Mucosa of descending colon (tissue), 3 donors: ENCODE data around the gene LARGE1. TPM values are rescaled to one million over a fixed set of nuclear protein-coding genes. Genes with fewer than 3 reads are reported as not detected.

Experiments
- ATAC-seq: fragments of 200-7000 bp; cut with Tn5 transposase; one replicate; pipeline ENCODE4 v1.9.1; 2020; ENCODE audit warnings: mild to moderate bottlenecking, moderate library complexity
- DNase-seq, 3 donors: peaks; one replicate each; pipeline ENCODE4 v3.0.0-alpha.2; 2020
- H3K36me3 ChIP-seq: fragments of 200-600 bp; one replicate; pipeline ENCODE4 v1.8.0; 2021; ENCODE audit warnings: low read depth, mild to moderate bottlenecking
- H3K4me1 ChIP-seq: fragments of 200-600 bp; one replicate; pipeline ENCODE4 v1.8.0; 2021; ENCODE audit warnings: low read depth, mild to moderate bottlenecking
- H3K4me3 ChIP-seq: fragments of 200-600 bp; one replicate; pipeline ENCODE4 v1.8.0; 2021; ENCODE audit warnings: mild to moderate bottlenecking
- H3K9me3 ChIP-seq: fragments of 200-600 bp; one replicate; pipeline ENCODE4 v1.8.0; 2021; ENCODE audit warnings: mild to moderate bottlenecking
- intact Hi-C, 2 donors: fragments of 100-400 bp; cut with DNase I in 1 of 2; cut with micrococcal nuclease in 1 of 2; formaldehyde crosslinking; loops; one replicate each; pipeline versions ENCODE4 v1.11.0 to v1.11.1; 2022; cut with DNase I, micrococcal nuclease
- total RNA-seq, 3 donors: library from RNA; stranded (reverse); fragmentation: NEBNext Ultra II Directional in 2 of 3; extraction: Animal tissue kit (Norgen Biotek cat#: 25700) in 2 of 3; gene quantifications; one replicate each; pipeline versions ENCODE4 v1.2.1 to v1.2.4, GENCODE V29; 2021 to 2023
- TF ChIP-seq, protein P1 (sequence below): fragments of 200-600 bp; IDR thresholded peaks from one replicate; pipeline ENCODE4 v1.8.0; 2022; ENCODE audit warnings: antibody characterized with exemption, mild to moderate bottlenecking
- donor health status: DM: no; HTN: no; CAD: no; lungs with moderate emphysema.
- donor health status: DM: no; HTN: no; CAD: no.
- donor health status: DM: no; HTN: yes; CAD: no.

The LARGE1 gene
- total RNA-seq, 3 donors from 2014 or later, result 29.3 to 93.8 (median 67.7) TPM

DNA sequence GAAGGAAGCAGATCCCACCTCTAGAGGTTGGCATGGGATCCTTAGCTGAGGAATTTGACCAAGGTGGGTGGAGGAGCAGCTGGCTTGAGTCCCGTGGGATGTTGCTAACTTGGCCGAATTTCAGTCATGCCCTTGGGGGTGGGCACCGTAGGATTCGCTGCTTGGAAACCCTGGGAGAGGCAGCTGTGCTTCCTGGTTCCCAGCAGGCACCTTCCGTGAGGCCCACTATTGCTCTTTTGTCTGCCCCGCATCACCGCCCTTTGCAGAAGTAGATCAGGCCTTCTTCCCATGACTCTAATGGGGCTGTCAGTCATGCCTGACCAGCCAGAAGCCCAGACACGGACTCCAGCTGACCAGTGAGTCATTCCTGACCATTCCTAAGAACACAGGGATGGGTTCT lies 569.8 kb downstream of the LARGE1 start:
- TF ChIP-seq, protein P1, sequence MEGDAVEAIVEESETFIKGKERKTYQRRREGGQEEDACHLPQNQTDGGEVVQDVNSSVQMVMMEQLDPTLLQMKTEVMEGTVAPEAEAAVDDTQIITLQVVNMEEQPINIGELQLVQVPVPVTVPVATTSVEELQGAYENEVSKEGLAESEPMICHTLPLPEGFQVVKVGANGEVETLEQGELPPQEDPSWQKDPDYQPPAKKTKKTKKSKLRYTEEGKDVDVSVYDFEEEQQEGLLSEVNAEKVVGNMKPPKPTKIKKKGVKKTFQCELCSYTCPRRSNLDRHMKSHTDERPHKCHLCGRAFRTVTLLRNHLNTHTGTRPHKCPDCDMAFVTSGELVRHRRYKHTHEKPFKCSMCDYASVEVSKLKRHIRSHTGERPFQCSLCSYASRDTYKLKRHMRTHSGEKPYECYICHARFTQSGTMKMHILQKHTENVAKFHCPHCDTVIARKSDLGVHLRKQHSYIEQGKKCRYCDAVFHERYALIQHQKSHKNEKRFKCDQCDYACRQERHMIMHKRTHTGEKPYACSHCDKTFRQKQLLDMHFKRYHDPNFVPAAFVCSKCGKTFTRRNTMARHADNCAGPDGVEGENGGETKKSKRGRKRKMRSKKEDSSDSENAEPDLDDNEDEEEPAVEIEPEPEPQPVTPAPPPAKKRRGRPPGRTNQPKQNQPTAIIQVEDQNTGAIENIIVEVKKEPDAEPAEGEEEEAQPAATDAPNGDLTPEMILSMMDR, result no peak
- intact Hi-C loops, result no loop called here
- H3K4me3 ChIP-seq, result no peak overlapping the region
- H3K4me1 ChIP-seq, result no peaks in the 10 kb centered on the region
- DNase-seq, result no peak
- H3K9me3 ChIP-seq, result no peaks in the 10 kb centered on the region
- no peaks in the 10 kb centered on the region for H3K36me3 ChIP-seq
- ATAC-seq, result no peak

DNA sequence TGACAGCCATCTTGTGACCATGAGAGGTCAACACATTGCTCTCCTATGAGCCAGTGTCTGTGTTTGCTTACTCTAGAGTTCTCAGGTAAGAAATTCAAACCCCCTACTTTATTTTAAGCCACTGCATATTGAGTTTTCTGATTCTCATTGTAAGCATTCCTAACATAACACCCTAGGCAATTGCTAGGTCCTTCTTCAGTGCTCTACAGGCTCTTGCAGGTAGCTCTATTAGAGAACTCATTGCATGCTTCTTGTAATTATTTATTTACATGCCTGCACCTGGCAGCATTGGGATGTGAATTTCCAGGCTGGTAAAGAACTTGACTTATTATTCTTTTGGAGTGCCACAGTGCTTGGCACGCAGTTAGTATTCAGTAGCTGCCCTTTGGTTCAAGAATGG lies 573.3 kb downstream of the LARGE1 start:
- no peak for ATAC-seq
- intact Hi-C loops, result no loop called here
- Histone ChIP-seq H3K9me3 (no peaks in the 10 kb centered on the region), H3K4me1 (no peaks in the 10 kb centered on the region), H3K36me3 (no peaks in the 10 kb centered on the region), H3K4me3 (no peak overlapping the region)
- TF ChIP-seq, protein P1, result no peak
- DNase-seq, result no peak

DNA sequence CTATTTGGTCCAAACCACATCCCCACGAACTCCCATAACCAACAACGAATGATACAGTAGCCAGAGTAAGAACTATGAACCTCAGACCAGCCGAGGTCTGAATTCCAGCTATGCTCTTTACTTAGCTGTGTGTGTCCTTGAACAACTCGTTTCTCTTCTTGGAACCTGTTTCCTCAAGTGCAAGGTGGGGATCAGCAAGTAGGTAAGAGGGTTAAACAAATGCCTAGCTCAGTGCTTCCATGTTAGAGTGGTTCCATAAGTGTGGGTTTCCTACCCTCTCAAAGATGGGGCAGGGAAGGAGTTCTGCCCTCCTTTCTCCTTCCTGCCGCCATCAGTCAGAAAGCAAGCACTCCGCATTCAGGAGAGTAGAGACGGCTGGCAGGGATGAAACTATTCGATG lies 578.7 kb downstream of the LARGE1 start:
- intact Hi-C loops, result no loop called here
- ATAC-seq, result no peak

DNA sequence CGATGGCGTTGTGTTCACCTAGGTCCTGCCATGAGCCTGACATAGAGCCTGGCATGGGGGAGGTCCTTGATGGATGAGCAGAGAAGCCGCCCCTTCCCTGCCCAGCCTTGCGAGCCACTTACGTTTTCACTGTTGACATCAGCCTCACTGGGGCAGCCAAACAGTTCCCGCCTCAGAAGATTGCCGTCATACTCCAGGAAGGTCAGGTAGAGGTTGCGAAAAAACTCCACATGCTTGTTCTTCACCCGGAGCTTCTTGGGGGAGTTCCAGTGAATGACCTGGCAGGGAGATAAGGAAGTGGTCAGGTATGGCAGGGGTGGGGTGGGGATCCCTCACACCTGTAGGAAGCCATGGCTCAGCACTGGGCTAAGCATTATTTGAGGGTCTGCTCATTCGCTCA lies 582.8 kb downstream of the LARGE1 start:
- Histone ChIP-seq H3K4me3 (no peak overlapping the region), H3K4me1 (peaks cover 14% of the 10 kb centered on the region), H3K36me3 (no peaks in the 10 kb centered on the region), H3K9me3 (no peaks in the 10 kb centered on the region)
- intact Hi-C loops, result no loop called here
- DNase-seq (peak; percentile 51 to 69 (median 57)), ATAC-seq (peak; percentile 69)
- TF ChIP-seq, protein P1, result no peak

More for the DNA sequence above, 578.7 kb downstream of the LARGE1 start:
- Histone ChIP-seq H3K4me3 (no peak overlapping the region), H3K4me1 (peaks cover 3% of the 10 kb centered on the region), H3K36me3 (no peaks in the 10 kb centered on the region), H3K9me3 (no peaks in the 10 kb centered on the region)
- no peak for DNase-seq
- TF ChIP-seq, protein P1, result no peak

DNA sequence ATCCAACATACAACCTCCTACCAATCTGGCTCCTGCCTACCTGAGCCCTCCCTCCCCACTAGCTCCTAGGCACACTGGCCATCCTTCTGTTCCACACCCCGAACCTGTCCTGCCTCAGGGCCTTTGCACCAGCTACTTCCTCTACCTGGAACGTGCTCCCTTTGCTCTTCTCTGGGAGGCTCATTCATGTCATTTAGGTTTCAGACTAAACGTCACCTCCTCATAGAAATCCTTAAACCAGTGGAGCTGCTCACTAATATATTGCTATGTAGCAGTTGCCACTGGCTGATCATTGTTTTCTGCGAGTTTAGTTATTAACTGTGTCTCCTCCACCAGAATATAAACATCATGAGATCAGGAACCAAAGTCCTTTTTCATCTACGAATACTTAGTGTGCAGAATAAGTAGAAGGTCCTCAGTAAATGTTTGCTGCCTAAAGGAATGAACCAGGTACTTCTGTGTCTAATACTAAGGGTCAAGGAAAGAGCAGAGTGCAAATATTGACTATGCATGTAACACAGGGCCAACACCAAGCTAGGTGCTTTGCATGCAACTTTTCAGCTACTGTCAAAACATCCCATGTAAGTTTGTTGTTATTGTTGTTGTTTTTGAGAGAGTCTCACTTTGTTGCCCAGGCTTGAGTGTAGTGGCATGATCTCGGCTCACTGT lies 584.5 kb downstream of the LARGE1 start:
- no peak overlapping the region for H3K4me3 ChIP-seq
- peak in 2 of 3 donors; percentile 36 to 51 for DNase-seq
- H3K4me1 ChIP-seq, result peaks cover 17% of the 10 kb centered on the region
- H3K9me3 ChIP-seq, result no peaks in the 10 kb centered on the region
- intact Hi-C loops, result no loop called here
- ATAC-seq, result peak; percentile 19
- TF ChIP-seq, protein P1, result no peak
- H3K36me3 ChIP-seq, result no peaks in the 10 kb centered on the region
